ENCODE measurements around the gene CLMP.

CLMP gene

GRCh38 chr11:123080015-123080414, 115.0 kb downstream of the CLMP start:
- TF ChIP-seq, protein P1, sequence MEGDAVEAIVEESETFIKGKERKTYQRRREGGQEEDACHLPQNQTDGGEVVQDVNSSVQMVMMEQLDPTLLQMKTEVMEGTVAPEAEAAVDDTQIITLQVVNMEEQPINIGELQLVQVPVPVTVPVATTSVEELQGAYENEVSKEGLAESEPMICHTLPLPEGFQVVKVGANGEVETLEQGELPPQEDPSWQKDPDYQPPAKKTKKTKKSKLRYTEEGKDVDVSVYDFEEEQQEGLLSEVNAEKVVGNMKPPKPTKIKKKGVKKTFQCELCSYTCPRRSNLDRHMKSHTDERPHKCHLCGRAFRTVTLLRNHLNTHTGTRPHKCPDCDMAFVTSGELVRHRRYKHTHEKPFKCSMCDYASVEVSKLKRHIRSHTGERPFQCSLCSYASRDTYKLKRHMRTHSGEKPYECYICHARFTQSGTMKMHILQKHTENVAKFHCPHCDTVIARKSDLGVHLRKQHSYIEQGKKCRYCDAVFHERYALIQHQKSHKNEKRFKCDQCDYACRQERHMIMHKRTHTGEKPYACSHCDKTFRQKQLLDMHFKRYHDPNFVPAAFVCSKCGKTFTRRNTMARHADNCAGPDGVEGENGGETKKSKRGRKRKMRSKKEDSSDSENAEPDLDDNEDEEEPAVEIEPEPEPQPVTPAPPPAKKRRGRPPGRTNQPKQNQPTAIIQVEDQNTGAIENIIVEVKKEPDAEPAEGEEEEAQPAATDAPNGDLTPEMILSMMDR (IDR thresholded peaks at IDR 0.05; ENCODE audit: low read length, missing control alignments), result no peak
- DNase-seq (ENCODE audit: low read depth), result no peak
- no peak overlapping the region for H3K4me3 ChIP-seq (replicated peaks; ENCODE audit: low read depth, low read length)

DNA sequence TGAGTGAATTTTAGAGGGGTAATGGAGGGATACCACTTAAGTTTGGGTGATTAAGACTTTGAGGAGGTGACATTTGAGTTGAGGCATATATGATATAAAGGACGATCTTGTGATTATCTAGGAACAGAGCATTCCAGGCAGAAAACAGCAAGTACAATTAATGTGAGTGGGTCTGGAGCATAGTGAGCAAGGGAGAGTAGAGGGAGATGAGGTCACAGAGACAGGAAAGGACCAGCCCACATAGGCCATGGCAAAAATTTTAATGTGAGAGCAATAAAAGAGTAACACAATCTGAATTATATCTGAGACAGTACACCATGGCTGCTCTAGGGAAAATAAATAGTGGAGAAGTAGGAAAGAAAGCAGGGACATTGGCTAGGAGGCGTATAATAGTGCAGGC, 118.6 kb downstream of the CLMP start:
- TF ChIP-seq, protein P1 (IDR thresholded peaks at IDR 0.05; ENCODE audit: low read length, missing control alignments), result no peak
- no peak for DNase-seq (ENCODE audit: low read depth)
- H3K4me3 ChIP-seq (replicated peaks; ENCODE audit: low read depth, low read length), result no peak overlapping the region

DNA sequence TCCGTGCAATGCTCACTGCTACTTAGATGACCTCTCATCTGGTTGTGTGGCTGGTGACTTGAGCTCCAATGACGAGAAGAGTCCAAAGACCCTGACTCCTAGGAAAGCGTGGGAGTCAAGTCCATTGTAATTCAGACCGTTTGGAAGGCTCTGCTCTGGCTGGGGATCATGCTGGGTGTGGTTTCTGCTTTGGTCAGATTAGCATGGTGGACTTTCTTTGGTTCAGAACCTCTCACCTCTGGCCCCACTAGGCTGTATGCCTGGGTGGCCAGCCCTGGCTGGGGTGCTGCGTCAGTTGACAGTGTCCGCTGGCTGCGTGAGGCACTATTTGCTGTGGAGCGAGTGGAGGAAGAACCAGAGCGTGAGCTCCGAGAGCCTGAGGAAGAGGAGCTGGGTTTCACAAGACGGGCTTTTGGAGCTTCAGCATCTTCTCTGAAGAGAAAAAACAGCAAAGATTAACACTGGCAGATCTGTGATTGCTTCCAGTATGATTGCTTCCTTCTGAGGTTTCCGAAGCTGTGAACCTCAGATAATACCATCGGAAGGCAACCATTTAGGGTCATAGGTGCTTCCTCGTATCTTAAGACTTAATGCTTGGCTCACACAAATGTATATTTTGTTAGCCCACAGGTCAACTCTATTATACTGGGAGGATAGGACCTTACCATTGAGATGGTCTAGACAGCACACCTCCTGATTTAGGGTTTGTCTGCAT, 121.5 kb downstream of the CLMP start:
- DNase-seq (ENCODE audit: low read depth), result no peak
- H3K4me3 ChIP-seq (replicated peaks; ENCODE audit: low read depth, low read length), result no peak overlapping the region
- TF ChIP-seq, protein P1 (IDR thresholded peaks at IDR 0.05; ENCODE audit: low read length, missing control alignments), result no peak

DNA sequence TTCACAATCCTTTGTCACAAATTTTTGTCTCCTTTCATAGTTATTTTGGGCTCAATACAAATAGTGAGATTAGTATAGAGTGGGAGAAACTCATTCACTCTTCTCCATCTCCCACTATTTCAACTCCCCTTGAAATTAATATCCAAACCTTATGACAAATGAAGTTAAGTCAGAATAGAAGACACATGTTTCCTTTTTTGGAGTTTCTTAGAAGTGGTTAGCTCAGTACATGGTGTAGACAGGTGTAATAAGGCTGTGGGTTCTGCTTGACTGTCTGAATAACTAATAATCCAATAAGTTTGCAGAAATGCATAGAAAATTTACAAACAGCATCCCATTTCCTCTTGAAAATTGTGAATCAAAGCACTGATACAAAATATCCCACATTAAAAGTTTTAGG, 122.3 kb downstream of the CLMP start:
- no peak for DNase-seq (ENCODE audit: low read depth)
- TF ChIP-seq, protein P1 (IDR thresholded peaks at IDR 0.05; ENCODE audit: low read length, missing control alignments), result no peak
- H3K4me3 ChIP-seq (replicated peaks; ENCODE audit: low read depth, low read length), result no peak overlapping the region

- DNase-seq (ENCODE audit: low read depth), result no peak
- H3K4me3 ChIP-seq (replicated peaks; ENCODE audit: low read depth, low read length), result no peak overlapping the region
- TF ChIP-seq, protein P1 (IDR thresholded peaks at IDR 0.05; ENCODE audit: low read length, missing control alignments), result no peak
These were observed 122.7 kb downstream of the CLMP start for GRCh38 chr11:123072332-123072761.

- TF ChIP-seq, protein P1 (IDR thresholded peaks at IDR 0.05; ENCODE audit: low read length, missing control alignments), result no peak
- no peak overlapping the region for H3K4me3 ChIP-seq (replicated peaks; ENCODE audit: low read depth, low read length)
- DNase-seq (ENCODE audit: low read depth), result no peak
These were observed 124.9 kb downstream of the CLMP start for GRCh38 chr11:123069908-123070821.

Measured in fibroblast of pulmonary artery (primary cell).